Measurements from ENCODE around the gene KRT33A.

The KRT33A gene

GRCh38 chr17:41392278-41392677 lies 41.6 kb upstream of the KRT33A start:
- no peaks in the 10 kb centered on the region for H3K4me1 ChIP-seq (ENCODE audit: insufficient read depth, low read length, severe bottlenecking)
- H3K27me3 ChIP-seq (ENCODE audit: insufficient read depth, low read length) = no peaks in the 10 kb centered on the region
- TF ChIP-seq EZH2 (IDR thresholded peaks at IDR 0.05; ENCODE audit: borderline replicate concordance, low read length) (no peak), CTCF (IDR thresholded peaks at IDR 0.05; ENCODE audit: low read length) (no peak)
- H3K4me3 ChIP-seq (ENCODE audit: low read depth, low read length, poor library complexity, severe bottlenecking) = no peak overlapping the region
- no peaks in the 10 kb centered on the region for H3K9me3 ChIP-seq (ENCODE audit: low read length)
- no peaks in the 10 kb centered on the region for H3K79me2 ChIP-seq (ENCODE audit: insufficient read depth, low read length)
- H3K9ac ChIP-seq (ENCODE audit: low read length) = no peak overlapping the region
- H3K27ac ChIP-seq (ENCODE audit: low read depth, low read length, poor library complexity, severe bottlenecking) = no peak overlapping the region
- no peaks in the 10 kb centered on the region for H3K36me3 ChIP-seq (ENCODE audit: insufficient read depth, low read length)
- no peak overlapping the region for H2AFZ ChIP-seq (ENCODE audit: low read length)
- no peaks in the 10 kb centered on the region for H4K20me1 ChIP-seq (ENCODE audit: insufficient read depth, low read length)
- H3K4me2 ChIP-seq (ENCODE audit: low read length) = no peak overlapping the region
- H3F3A ChIP-seq (ENCODE audit: insufficient read depth, low read length) = no peaks in the 10 kb centered on the region
- H3K9me2 ChIP-seq (ENCODE audit: low read depth, low read length) = no peaks in the 10 kb centered on the region

- Histone ChIP-seq H3K27me3 (ENCODE audit: insufficient read depth, low read length) (no peaks in the 10 kb centered on the region), H3K9me2 (ENCODE audit: low read depth, low read length) (no peaks in the 10 kb centered on the region), H3K27ac (ENCODE audit: low read depth, low read length, poor library complexity, severe bottlenecking) (no peak overlapping the region), H3F3A (ENCODE audit: insufficient read depth, low read length) (no peaks in the 10 kb centered on the region), H3K9me3 (ENCODE audit: low read length) (0 out of 2 replicates have a peak, but pooled peaks cover under 1% of the 10 kb centered on the region), H3K4me2 (ENCODE audit: low read length) (no peak overlapping the region), H2AFZ (ENCODE audit: low read length) (no peak overlapping the region), H3K9ac (ENCODE audit: low read length) (no peak overlapping the region), H3K4me1 (ENCODE audit: insufficient read depth, low read length, severe bottlenecking) (no peaks in the 10 kb centered on the region), H3K36me3 (ENCODE audit: insufficient read depth, low read length) (no peaks in the 10 kb centered on the region), H3K79me2 (ENCODE audit: insufficient read depth, low read length) (no peaks in the 10 kb centered on the region), H3K4me3 (ENCODE audit: low read depth, low read length, poor library complexity, severe bottlenecking) (no peak overlapping the region), H4K20me1 (ENCODE audit: insufficient read depth, low read length) (no peaks in the 10 kb centered on the region)
- TF ChIP-seq EZH2 (IDR thresholded peaks at IDR 0.05; ENCODE audit: borderline replicate concordance, low read length) (no peak), CTCF (IDR thresholded peaks at IDR 0.05; ENCODE audit: low read length) (no peak)
Measured at GRCh38 chr17:41391535-41391934, 40.9 kb upstream of the KRT33A start.

- TF ChIP-seq CTCF (IDR thresholded peaks at IDR 0.05; ENCODE audit: low read length) (no peak), EZH2 (IDR thresholded peaks at IDR 0.05; ENCODE audit: borderline replicate concordance, low read length) (no peak)
Measured at GRCh38 chr17:41390411-41390938, 39.8 kb upstream of the KRT33A start.

More at GRCh38 chr17:41390411-41390938, 39.8 kb upstream of the KRT33A start:
- Histone ChIP-seq H3K9ac (ENCODE audit: low read length) (no peak overlapping the region), H3F3A (ENCODE audit: insufficient read depth, low read length) (no peaks in the 10 kb centered on the region), H3K9me3 (ENCODE audit: low read length) (0 out of 2 replicates have a peak, but pooled peaks cover 4% of the 10 kb centered on the region), H2AFZ (ENCODE audit: low read length) (no peak overlapping the region), H3K4me3 (ENCODE audit: low read depth, low read length, poor library complexity, severe bottlenecking) (no peak overlapping the region), H4K20me1 (ENCODE audit: insufficient read depth, low read length) (no peaks in the 10 kb centered on the region), H3K27me3 (ENCODE audit: insufficient read depth, low read length) (no peaks in the 10 kb centered on the region), H3K36me3 (ENCODE audit: insufficient read depth, low read length) (no peaks in the 10 kb centered on the region), H3K79me2 (ENCODE audit: insufficient read depth, low read length) (no peaks in the 10 kb centered on the region), H3K27ac (ENCODE audit: low read depth, low read length, poor library complexity, severe bottlenecking) (no peak overlapping the region), H3K4me2 (ENCODE audit: low read length) (no peak overlapping the region), H3K4me1 (ENCODE audit: insufficient read depth, low read length, severe bottlenecking) (no peaks in the 10 kb centered on the region), H3K9me2 (ENCODE audit: low read depth, low read length) (no peaks in the 10 kb centered on the region)

Measured in OCI-LY1 (cell line).